Measurements from ENCODE around the gene AUTS2. TPM values are rescaled to one million over a fixed set of nuclear protein-coding genes. Genes with fewer than 3 reads are reported as not detected.

AUTS2 gene
- total RNA-seq, 1 experiment from 2014 or later: 2.3 TPM

- in situ Hi-C loops (cut with HindIII; ENCODE audit: low pct_unique_long_range_greater_than_20kb, low sequenced_read_pairs): no loop called here
- no peak for DNase-seq (ENCODE audit: low read depth)
Measured at GRCh38 chr7:70836279-70836678, 1238.0 kb downstream of the AUTS2 start.

- in situ Hi-C loops (cut with HindIII; ENCODE audit: low pct_unique_long_range_greater_than_20kb, low sequenced_read_pairs): no loop called here
- no peak for DNase-seq (ENCODE audit: low read depth)
Measured at GRCh38 chr7:70836946-70837345, 1238.7 kb downstream of the AUTS2 start.

- DNase-seq (ENCODE audit: low read depth): no peak
- in situ Hi-C loops (cut with HindIII; ENCODE audit: low pct_unique_long_range_greater_than_20kb, low sequenced_read_pairs): no loop called here
Measured at GRCh38 chr7:70837589-70837988, 1239.3 kb downstream of the AUTS2 start.

- DNase-seq (ENCODE audit: low read depth): no peak
- in situ Hi-C loops (cut with HindIII; ENCODE audit: low pct_unique_long_range_greater_than_20kb, low sequenced_read_pairs): no loop called here
Measured at GRCh38 chr7:70838292-70838907, 1240.1 kb downstream of the AUTS2 start.
